HCT116 (cell line): ENCODE measurements around the gene KIF21B. TPM values are rescaled to one million over a fixed set of nuclear protein-coding genes. Genes with fewer than 3 reads are reported as not detected.

Experiments used
- ATAC-seq: fragments of 200-7000 bp; cut with Tn5 transposase; 2 replicates; pipeline ENCODE4 v1.9.1; 2020; ENCODE audit warnings: mild to moderate bottlenecking, moderate library complexity
- BruUV-seq: library from RNA; stranded (reverse); fragments of 400-500 nt; replicated peaks from 2 replicates; lab custom pipeline; 2021; lab: Mats Ljungman, UMichigan
- CTCF ChIA-PET: fragments of 300-600 bp; sonication (Branson Sonifier 250); formaldehyde crosslinking; loops from one replicate; lab custom pipeline; 2021; ENCODE audit warnings: antibody characterized with exemption; lab: Charles Lee
- POLR2A ChIA-PET: fragments of 300-600, 350-600 bp; sonication (Branson Sonifier 250); formaldehyde crosslinking; loops from one replicate; lab custom pipeline; 2021; ENCODE audit warnings: antibody characterized with exemption; lab: Charles Lee
- RAD21 ChIA-PET, 2 experiments: fragments of 300-600 bp; sonication (Branson Sonifier 250); formaldehyde crosslinking; loops; one replicate each; lab custom pipeline; 2023; ENCODE audit warnings: low total read pairs in 2 of 2; ENCODE audit not compliant: uncharacterized antibody in 2 of 2, unreplicated experiment in 2 of 2, low non-redundant PET in 1 of 2; lab: Charles Lee
- DNase-seq: peaks from one replicate; pipeline ENCODE4 v3.0.0-alpha.2; 2010; ENCODE audit warnings: low read depth, low spot score
- H2AFZ ChIP-seq: fragments of 200-600 bp; shearing (Covaris generic), sonication (generic); 2 replicates; pipeline ENCODE4 v1.6.1; 2017; ENCODE audit warnings: low read depth, mixed run types, mixed read lengths, antibody characterized with exemption, low read length; ENCODE audit not compliant: poor library complexity, severe bottlenecking
- H3K27ac ChIP-seq: 2 replicates; pipeline ENCODE4 v1.5.1; 2012; ENCODE audit warnings: low read depth, low read length
- H3K27me3 ChIP-seq: fragments of 200-600 bp; sonication (generic); 2 replicates; pipeline ENCODE4 v1.6.1; 2016; ENCODE audit warnings: mixed run types, low read length, mixed read lengths; ENCODE audit not compliant: insufficient read depth
- H3K36me3 ChIP-seq, 2 experiments: fragments of 200-500 bp in 1 of 2; fragments of 200-600 bp in 1 of 2; sonication (Bioruptor generic) in 1 of 2; sonication (generic) in 1 of 2; 2 replicates each; pipeline versions ENCODE4 v1.5.1 to v1.6.1; 2014 to 2016; ENCODE audit warnings: low read length in 2 of 2, inconsistent platforms in 1 of 2, mixed read lengths in 1 of 2, mixed run types in 1 of 2; ENCODE audit not compliant: insufficient read depth in 2 of 2, control insufficient read depth in 1 of 2
- H3K4me1 ChIP-seq, 2 experiments: fragments of 200-600 bp in 1 of 2; sonication (generic) in 1 of 2; 2 replicates each; pipeline versions ENCODE4 v1.5.1 to v1.6.1; 2012 to 2017; ENCODE audit warnings: low read length in 2 of 2, inconsistent platforms in 1 of 2, mild to moderate bottlenecking in 1 of 2, mixed read lengths in 1 of 2, mixed run types in 1 of 2, moderate library complexity in 1 of 2; ENCODE audit not compliant: insufficient read depth in 2 of 2, control insufficient read depth in 1 of 2
- H3K4me2 ChIP-seq: fragments of 200-600 bp; sonication (generic); 2 replicates; pipeline ENCODE4 v1.6.1; 2017; ENCODE audit warnings: mixed run types, low read length, mixed read lengths
- H3K4me3 ChIP-seq, 2 experiments: fragments of 200-600 bp in 1 of 2; sonication (generic) in 1 of 2; replicated peaks in 1 of 2; 2 replicates each; pipeline ENCODE4 v1.5.1; 2011 to 2016; ENCODE audit warnings: low read length in 2 of 2, control low read depth in 1 of 2, low read depth in 1 of 2, mild to moderate bottlenecking in 1 of 2, mixed read lengths in 1 of 2, mixed run types in 1 of 2
- H3K79me2 ChIP-seq: fragments of 200-600 bp; sonication (generic); 2 replicates; pipeline ENCODE4 v1.6.1; 2017; ENCODE audit warnings: mild to moderate bottlenecking, mixed run types, low read length, moderate library complexity, mixed read lengths; ENCODE audit not compliant: insufficient read depth
- H3K9ac ChIP-seq: fragments of 200-600 bp; sonication (generic); 2 replicates; pipeline ENCODE4 v1.6.1; 2016; ENCODE audit warnings: low read length, mixed read lengths
- H3K9me2 ChIP-seq: fragments of 200-600 bp; sonication (generic), shearing (Covaris generic); 2 replicates; pipeline ENCODE4 v1.6.1; 2017; ENCODE audit warnings: mixed run types, mild to moderate bottlenecking, moderate library complexity; ENCODE audit not compliant: insufficient read depth
- H3K9me3 ChIP-seq, 2 experiments: fragments of 200-500 bp in 1 of 2; fragments of 200-600 bp in 1 of 2; sonication (Bioruptor generic) in 1 of 2; sonication (generic) in 1 of 2; 2 replicates each; pipeline ENCODE4 v1.6.1; 2014 to 2017; ENCODE audit warnings: low read length in 2 of 2, mixed read lengths in 2 of 2, inconsistent platforms in 1 of 2, low read depth in 1 of 2, mild to moderate bottlenecking in 1 of 2, mixed run types in 1 of 2, moderate library complexity in 1 of 2; ENCODE audit not compliant: control insufficient read depth in 1 of 2, insufficient read depth in 1 of 2
- H4K20me1 ChIP-seq: fragments of 200-600 bp; sonication (generic), shearing (Covaris generic); 2 replicates; pipeline ENCODE4 v1.6.1; 2017; ENCODE audit warnings: mixed run types, mild to moderate bottlenecking, moderate library complexity; ENCODE audit not compliant: insufficient read depth
- ATF3 ChIP-seq: IDR thresholded peaks from 2 replicates; pipeline ENCODE4 v1.6.1; 2012
- CEBPB ChIP-seq: IDR thresholded peaks from 2 replicates; pipeline ENCODE4 v1.6.1; 2012; ENCODE audit warnings: low read depth
- EGR1 ChIP-seq: IDR thresholded peaks from 2 replicates; pipeline ENCODE4 v1.6.1; 2012; ENCODE audit warnings: low read depth
- EZH2phosphoT487 ChIP-seq: fragments of 200-600 bp; IDR thresholded peaks from 2 replicates; pipeline ENCODE4 v1.6.1; 2018; ENCODE audit warnings: antibody characterized with exemption, borderline replicate concordance
- FOSL1 ChIP-seq: IDR thresholded peaks from 2 replicates; pipeline ENCODE4 v1.6.1; 2012; ENCODE audit warnings: low read depth
- JUND ChIP-seq: IDR thresholded peaks from 2 replicates; pipeline ENCODE4 v1.6.1; 2012
- POLR2AphosphoS5 ChIP-seq: IDR thresholded peaks from 2 replicates; pipeline ENCODE4 v1.6.1; 2011; ENCODE audit warnings: mild to moderate bottlenecking, low read depth, low read length, moderate library complexity
- RAD21 ChIP-seq: IDR thresholded peaks from 2 replicates; pipeline ENCODE4 v1.6.1; 2012; ENCODE audit warnings: low read depth, mild to moderate bottlenecking
- SP1 ChIP-seq: IDR thresholded peaks from 2 replicates; pipeline ENCODE4 v1.6.1; 2012; ENCODE audit warnings: low read depth
- SRF ChIP-seq: IDR thresholded peaks from 2 replicates; pipeline ENCODE4 v1.6.1; 2012; ENCODE audit warnings: low read depth
- TCF7L2 ChIP-seq: IDR thresholded peaks from 2 replicates; pipeline ENCODE4 v1.7.0; 2011; ENCODE audit warnings: borderline replicate concordance, inconsistent platforms; ENCODE audit not compliant: insufficient read depth, insufficient read length; ENCODE audit errors: extremely low read depth
- ZFX ChIP-seq: fragments of 450-650 bp; IDR thresholded peaks from 2 replicates; pipeline ENCODE4 v1.6.1; 2017
- intact Hi-C: fragments of 100-400 bp; cut with micrococcal nuclease; formaldehyde crosslinking; loops from 2 replicates; pipeline ENCODE4 v1.10.0; 2022
- total RNA-seq: library from RNA; stranded (reverse); gene quantifications from one replicate; pipeline ENCODE4 v1.2.1, GENCODE V29; 2021; ENCODE audit not compliant: unreplicated experiment

The KIF21B gene
- total RNA-seq, 1 experiment from 2014 or later, result 6.1 TPM

GRCh38 chr1:201016943-201017827 lies 6.3 kb downstream of the KIF21B start:
- no peaks in the 10 kb centered on the region for H3K36me3 ChIP-seq
- no peak for TF ChIP-seq EGR1
- TF ChIP-seq ATF3, result no peak
- TF ChIP-seq SP1, result no peak
- ATAC-seq (no peak), DNase-seq (no peak)
- BruUV-seq, result no TSS peak
- no peaks in the 10 kb centered on the region for H3K27me3 ChIP-seq
- no peak overlapping the region for H3K4me2 ChIP-seq
- no peaks in the 10 kb centered on the region for H3K9me3 ChIP-seq
- H3K9me2 ChIP-seq, result no peaks in the 10 kb centered on the region
- ChIA-PET CTCF (interaction anchor here (2.3 kb wide), 1 partner anchor 9 kb away, joined by 14 read pairs; no protein-coding TSS in a partner anchor), RAD21 (no interaction called here), POLR2A (interaction anchor here (0.6 kb wide), 1 partner anchor 865 kb away, joined by 3 read pairs; no protein-coding TSS in a partner anchor)
- no peak overlapping the region for H2AFZ ChIP-seq
- H4K20me1 ChIP-seq, result no peaks in the 10 kb centered on the region
- intact Hi-C loops, result no loop called here
- no peak overlapping the region for H3K9ac ChIP-seq
- H3K79me2 ChIP-seq, result no peaks in the 10 kb centered on the region
- no peak overlapping the region for H3K27ac ChIP-seq
- H3K4me1 ChIP-seq, result peaks cover 13 to 34% of the 10 kb centered on the region in 2 experiments; a peak in 3 of 4 replicates
- no peak overlapping the region for H3K4me3 ChIP-seq

GRCh38 chr1:201016211-201016651 lies 7.3 kb downstream of the KIF21B start:
- Histone ChIP-seq H3K9me2 (no peaks in the 10 kb centered on the region), H3K9me3 (no peaks in the 10 kb centered on the region)
- POLR2A ChIA-PET, result interaction anchor here (0.6 kb wide), 1 partner anchor 866 kb away, joined by 3 read pairs; no protein-coding TSS in a partner anchor
- RAD21 ChIA-PET, result no interaction called here
- no peak for TF ChIP-seq JUND
- TF ChIP-seq RAD21, result no peak
- no peak for TF ChIP-seq EZH2phosphoT487
- TF ChIP-seq CEBPB, result no peak
- no peak for TF ChIP-seq ATF3
- TF ChIP-seq POLR2AphosphoS5, result no peak
- no peak for TF ChIP-seq ZFX
- TF ChIP-seq SRF, result no peak
- no peak for TF ChIP-seq TCF7L2
- no peak for TF ChIP-seq FOSL1
- TF ChIP-seq, all 23 proteins: peak for 0
- Histone ChIP-seq H3K4me2 (no peak overlapping the region), H3K4me1 (peaks cover 13 to 30% of the 10 kb centered on the region in 2 experiments; a peak in 3 of 4 replicates), H3K36me3 (no peaks in the 10 kb centered on the region), H3K9ac (no peak overlapping the region), H3K27ac (no peak overlapping the region), H3K79me2 (no peaks in the 10 kb centered on the region), H4K20me1 (no peaks in the 10 kb centered on the region), H2AFZ (no peak overlapping the region), H3K27me3 (no peaks in the 10 kb centered on the region), H3K4me3 (no peak overlapping the region)
- no TSS peak for BruUV-seq
- CTCF ChIA-PET, result interaction anchor here (0.9 to 2.3 kb wide), 5 partner anchors 10 to 70 kb away, joined by 3 to 14 read pairs (median 5); no protein-coding TSS in a partner anchor
- no peak for ATAC-seq
- intact Hi-C loops, result no loop called here
- no peak for DNase-seq
